T-cell (primary cell): ENCODE measurements around the gene AQP5. TPM values are rescaled to one million over a fixed set of nuclear protein-coding genes. Genes with fewer than 3 reads are reported as not detected.
A peak's percentile ranks its signal among the peaks of the same experiment; 100 is the strongest.

Source experiments
- ATAC-seq, 4 experiments: fragments of 200-7000 bp in 3 of 4; fragments of 150-1000 bp in 1 of 4; cut with Tn5 transposase; replicated peaks in 1 of 4; 1 replicate in 3 of 4; 2 replicates in 1 of 4; pipeline ENCODE4 v1.10.0; 2021; ENCODE audit warnings: moderate library complexity in 3 of 4, mild to moderate bottlenecking in 2 of 4, moderate number of reproducible peaks in 1 of 4
- CTCF ChIA-PET, 2 donors: fragments of 300-600 bp; sonication (Branson Sonifier 250); formaldehyde crosslinking; loops; one replicate each; lab custom pipeline; 2022; ENCODE audit warnings: antibody characterized with exemption in 2 of 2; lab: Charles Lee
- POLR2A ChIA-PET, 2 donors: fragments of 300-600 bp; sonication (Branson Sonifier 250); formaldehyde crosslinking; loops; one replicate each; lab custom pipeline; 2022; ENCODE audit warnings: antibody characterized with exemption in 2 of 2; lab: Charles Lee
- DNase-seq, 35 experiments: peaks; one replicate each; pipeline versions ENCODE4 v3.0.0 to v3.0.0-alpha.2; 2013 to 2023
- H3K27ac ChIP-seq: one replicate; pipeline ENCODE4 v1.5.1; 2013; ENCODE audit warnings: low read length
- H3K27me3 ChIP-seq, 2 experiments: replicated peaks in 1 of 2; 1 replicate in 1 of 2; 2 replicates in 1 of 2; pipeline versions ENCODE4 v1.6.1 to v1.7.0; 2013; ENCODE audit warnings: low read length in 1 of 2, mixed read lengths in 1 of 2; ENCODE audit not compliant: control insufficient read depth in 2 of 2, insufficient read depth in 2 of 2; ENCODE audit errors: extremely low read depth in 1 of 2
- H3K36me3 ChIP-seq, 2 donors: 1 replicate in 1 of 2; 2 replicates in 1 of 2; pipeline versions ENCODE4 v1.6.1 to v1.7.0; 2013; ENCODE audit warnings: low read length in 1 of 2; ENCODE audit not compliant: control insufficient read depth in 2 of 2, insufficient read depth in 1 of 2; ENCODE audit errors: extremely low read depth in 1 of 2
- H3K4me1 ChIP-seq, 2 experiments: 1 replicate in 1 of 2; 2 replicates in 1 of 2; pipeline versions ENCODE4 v1.6.1 to v1.7.0; 2013; ENCODE audit warnings: low read length in 2 of 2, mixed read lengths in 1 of 2; ENCODE audit not compliant: insufficient read depth in 2 of 2, control insufficient read depth in 1 of 2; ENCODE audit errors: extremely low read depth in 1 of 2
- H3K4me3 ChIP-seq, 2 donors: 1 replicate in 1 of 2; 2 replicates in 1 of 2; pipeline versions ENCODE4 v1.5.1 to v1.7.0; 2013; ENCODE audit warnings: mild to moderate bottlenecking in 2 of 2, low read length in 1 of 2, moderate library complexity in 1 of 2; ENCODE audit not compliant: control insufficient read depth in 1 of 2; ENCODE audit errors: extremely low read depth in 1 of 2
- H3K9me3 ChIP-seq: 2 replicates; pipeline ENCODE4 v1.7.0; 2013
- H3K27ac Mint-ChIP-seq, 2 donors: one replicate each; pipeline ENCODE4 v1.8.0; 2020 to 2021; ENCODE audit warnings: mild to moderate bottlenecking in 2 of 2, mixed read lengths in 2 of 2
- H3K27me3 Mint-ChIP-seq, 2 donors: one replicate each; pipeline ENCODE4 v1.8.0; 2021 to 2022; ENCODE audit warnings: mixed read lengths in 2 of 2
- H3K36me3 Mint-ChIP-seq: one replicate; pipeline ENCODE4 v1.8.0; 2021; ENCODE audit warnings: mixed read lengths
- H3K4me1 Mint-ChIP-seq, 3 donors: one replicate each; pipeline ENCODE4 v1.8.0; 2020 to 2022; ENCODE audit warnings: mixed read lengths in 3 of 3, mild to moderate bottlenecking in 1 of 3
- H3K4me3 Mint-ChIP-seq, 3 donors: one replicate each; pipeline ENCODE4 v1.8.0; 2020 to 2022; ENCODE audit warnings: mild to moderate bottlenecking in 3 of 3, mixed read lengths in 3 of 3, moderate library complexity in 3 of 3
- H3K9me3 Mint-ChIP-seq, 3 donors: one replicate each; pipeline ENCODE4 v1.8.0; 2020 to 2022; ENCODE audit warnings: mixed read lengths in 3 of 3
- WGBS: methylation state at CpG from one replicate; pipeline ENCODE4 v1.1.5; 2013; ENCODE audit warnings: missing lambda C conversion rate; ENCODE audit not compliant: insufficient coverage; 5-methylcytosine and 5-hydroxymethylcytosine counted together
- total RNA-seq, 35 experiments: library from RNA in 6 of 35; stranded (reverse) in 6 of 35; fragments of 120-200 nt in 1 of 35; gene quantifications; one replicate each; pipeline versions ENCODE4 v1.2.1 to v1.2.4 and lab custom pipeline; 2013 to 2026

The AQP5 gene
- total RNA-seq, 5 donors from 2014 or later (not counting 1 experiment from before 2014, with no cell fraction given) = not detected

DNA sequence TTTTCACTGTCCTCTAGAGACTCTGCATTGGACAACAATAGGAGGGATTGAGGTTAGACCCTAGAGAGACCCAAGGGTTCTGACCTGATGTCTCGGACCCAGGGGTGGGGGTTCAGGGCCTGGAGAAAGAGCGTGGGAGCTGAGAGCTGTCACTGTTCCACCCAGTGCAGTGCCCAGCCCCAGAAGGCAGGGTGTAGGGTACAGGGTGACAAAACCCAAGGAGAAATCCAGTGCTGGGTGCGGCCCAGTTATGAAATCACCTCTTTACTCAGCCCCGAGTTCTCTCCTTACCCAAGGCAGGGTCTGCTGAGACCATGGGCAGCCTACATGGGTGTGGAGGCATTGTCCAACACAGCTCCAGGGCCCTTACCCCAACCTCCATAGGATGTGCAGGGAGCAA, 8.5 kb upstream of the AQP5 start:
- H3K4me1 ChIP-seq = no peaks in the 10 kb centered on the region
- H3K27me3 Mint-ChIP-seq = peaks cover 33 to 64% of the 10 kb centered on the region in 2 donors
- H3K36me3 Mint-ChIP-seq = no peaks in the 10 kb centered on the region
- H3K27ac ChIP-seq = no peak overlapping the region
- no peak overlapping the region for H3K27ac Mint-ChIP-seq
- peaks cover 0 to 3% (median 0%) of the 10 kb centered on the region in 3 donors for H3K4me1 Mint-ChIP-seq
- H3K36me3 ChIP-seq = no peaks in the 10 kb centered on the region
- 78% methylated on average over 3 of the region's 4 CpGs for WGBS
- H3K27me3 ChIP-seq = peaks cover 10 to 85% of the 10 kb centered on the region in 2 experiments
- no peaks in the 10 kb centered on the region for H3K9me3 Mint-ChIP-seq
- H3K9me3 ChIP-seq = no peaks in the 10 kb centered on the region
- H3K4me3 Mint-ChIP-seq = no peak overlapping the region
- DNase-seq = no peak
- CTCF ChIA-PET = interaction anchor here in 1 of 2 donors (0.5 kb wide), 1 partner anchor 583 kb away, joined by 4 read pairs; no protein-coding TSS in a partner anchor
- POLR2A ChIA-PET = no interaction called here
- ATAC-seq = no peak
- no peak overlapping the region for H3K4me3 ChIP-seq

DNA sequence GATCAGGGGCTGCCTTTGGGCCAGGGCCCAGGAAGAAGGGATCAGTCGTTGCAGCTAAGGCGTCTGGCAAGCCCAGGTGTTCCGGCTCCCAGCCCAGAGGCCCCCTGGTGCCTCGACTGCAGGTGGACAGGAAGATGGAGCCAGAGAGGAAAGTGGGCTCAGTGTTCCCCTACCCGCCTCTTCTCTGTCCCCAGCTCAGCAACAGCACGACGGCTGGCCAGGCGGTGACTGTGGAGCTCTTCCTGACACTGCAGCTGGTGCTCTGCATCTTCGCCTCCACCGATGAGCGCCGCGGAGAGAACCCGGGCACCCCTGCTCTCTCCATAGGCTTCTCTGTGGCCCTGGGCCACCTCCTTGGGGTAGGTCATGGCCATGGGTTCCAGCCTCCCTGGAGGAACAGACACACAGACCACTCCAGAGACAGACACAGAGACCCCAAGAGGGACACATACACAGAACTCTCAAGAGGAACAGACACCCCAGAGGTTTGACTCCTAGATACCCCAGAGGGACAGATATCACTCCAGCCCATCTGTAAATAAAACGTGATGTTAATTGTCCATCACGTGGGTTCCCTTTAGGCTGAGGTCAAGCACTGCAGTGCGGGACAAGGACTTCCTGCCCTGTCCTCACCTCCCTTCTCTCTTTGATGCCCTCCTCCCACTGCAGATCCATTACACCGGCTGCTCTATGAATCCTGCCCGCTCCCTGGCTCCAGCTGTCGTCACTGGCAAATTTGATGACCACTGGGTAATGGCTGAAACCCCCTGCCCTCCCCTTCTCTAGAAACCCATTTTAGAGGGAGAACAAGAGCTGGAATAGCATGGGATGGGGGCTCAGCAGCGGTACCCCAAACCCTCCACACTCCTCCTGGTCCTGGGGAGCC, 7.5 kb upstream of the AQP5 start:
- H3K9me3 ChIP-seq = no peaks in the 10 kb centered on the region
- no peaks in the 10 kb centered on the region for H3K36me3 Mint-ChIP-seq
- peaks cover 42 to 73% of the 10 kb centered on the region in 2 donors for H3K27me3 Mint-ChIP-seq
- H3K4me1 ChIP-seq = no peaks in the 10 kb centered on the region
- H3K4me3 Mint-ChIP-seq = no peak overlapping the region
- 63% methylated on average over 12 of the region's 21 CpGs for WGBS
- H3K4me3 ChIP-seq = no peak overlapping the region
- H3K27me3 ChIP-seq = peaks cover 15 to 88% of the 10 kb centered on the region in 2 experiments
- H3K36me3 ChIP-seq = no peaks in the 10 kb centered on the region
- CTCF ChIA-PET = interaction anchor here (0.5 to 1.0 kb wide), 3 partner anchors 9 to 840 kb away, joined by 3 to 6 read pairs (median 4); no protein-coding TSS in a partner anchor
- POLR2A ChIA-PET = no interaction called here
- no peak overlapping the region for H3K27ac Mint-ChIP-seq
- no peaks in the 10 kb centered on the region for H3K9me3 Mint-ChIP-seq
- ATAC-seq = no peak
- peaks cover 0 to 3% (median 0%) of the 10 kb centered on the region in 3 donors for H3K4me1 Mint-ChIP-seq
- no peak overlapping the region for H3K27ac ChIP-seq
- no peak for DNase-seq

DNA sequence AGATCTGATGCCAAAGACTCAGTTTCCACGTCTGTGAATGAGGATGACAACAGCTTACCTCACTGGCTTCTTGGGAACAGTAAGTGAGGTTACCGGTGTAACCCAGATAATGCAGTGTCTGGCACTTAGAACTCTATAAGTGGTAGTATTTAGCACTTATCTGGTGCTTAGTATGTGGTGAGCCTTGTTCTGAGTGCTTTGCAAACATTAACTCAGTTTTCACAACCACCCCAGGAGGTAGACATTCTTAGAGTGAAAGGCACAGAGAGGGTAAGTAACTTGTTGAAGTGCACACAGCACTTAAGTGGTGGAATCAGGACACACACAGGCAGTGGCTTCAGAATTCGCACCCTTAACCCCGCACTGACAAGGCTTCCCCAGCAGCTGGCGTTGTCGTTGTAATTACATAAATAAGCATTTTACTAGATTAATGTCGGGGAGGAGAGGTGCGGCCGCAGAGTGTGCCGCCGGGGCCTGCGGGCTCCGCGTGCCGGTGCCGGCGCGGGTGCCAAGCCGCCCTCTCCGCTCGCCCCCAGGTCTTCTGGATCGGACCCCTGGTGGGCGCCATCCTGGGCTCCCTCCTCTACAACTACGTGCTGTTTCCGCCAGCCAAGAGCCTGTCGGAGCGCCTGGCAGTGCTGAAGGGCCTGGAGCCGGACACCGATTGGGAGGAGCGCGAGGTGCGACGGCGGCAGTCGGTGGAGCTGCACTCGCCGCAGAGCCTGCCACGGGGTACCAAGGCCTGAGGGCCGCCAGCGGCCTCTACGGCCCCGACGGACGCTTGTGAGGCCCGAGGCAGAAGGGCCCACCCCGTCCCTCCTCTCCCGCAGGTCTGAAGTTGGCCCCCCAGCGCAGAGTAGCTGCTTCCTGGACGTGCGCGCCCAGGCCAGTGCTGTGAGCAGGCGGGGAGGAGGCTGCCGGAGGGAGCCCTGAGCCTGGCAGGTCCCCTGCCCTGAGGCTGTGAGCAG, 6.5 kb upstream of the AQP5 start:
- no peaks in the 10 kb centered on the region for H3K36me3 ChIP-seq
- no peaks in the 10 kb centered on the region for H3K4me1 ChIP-seq
- H3K4me3 Mint-ChIP-seq = no peak overlapping the region
- POLR2A ChIA-PET = no interaction called here
- H3K9me3 ChIP-seq = no peaks in the 10 kb centered on the region
- H3K27me3 Mint-ChIP-seq = peaks cover 51 to 75% of the 10 kb centered on the region in 2 donors
- H3K36me3 Mint-ChIP-seq = no peaks in the 10 kb centered on the region
- peaks cover 17 to 89% of the 10 kb centered on the region in 2 experiments for H3K27me3 ChIP-seq
- WGBS = 17% methylated on average over 45 of the region's 53 CpGs
- no peak overlapping the region for H3K27ac Mint-ChIP-seq
- H3K9me3 Mint-ChIP-seq = no peaks in the 10 kb centered on the region
- H3K27ac ChIP-seq = no peak overlapping the region
- H3K4me3 ChIP-seq = no peak overlapping the region
- no peak for DNase-seq
- CTCF ChIA-PET = no interaction called here
- ATAC-seq = peak in 2 of 4 experiments; percentile 12 to 13
- peaks cover 0 to 4% (median 1%) of the 10 kb centered on the region in 3 donors for H3K4me1 Mint-ChIP-seq

DNA sequence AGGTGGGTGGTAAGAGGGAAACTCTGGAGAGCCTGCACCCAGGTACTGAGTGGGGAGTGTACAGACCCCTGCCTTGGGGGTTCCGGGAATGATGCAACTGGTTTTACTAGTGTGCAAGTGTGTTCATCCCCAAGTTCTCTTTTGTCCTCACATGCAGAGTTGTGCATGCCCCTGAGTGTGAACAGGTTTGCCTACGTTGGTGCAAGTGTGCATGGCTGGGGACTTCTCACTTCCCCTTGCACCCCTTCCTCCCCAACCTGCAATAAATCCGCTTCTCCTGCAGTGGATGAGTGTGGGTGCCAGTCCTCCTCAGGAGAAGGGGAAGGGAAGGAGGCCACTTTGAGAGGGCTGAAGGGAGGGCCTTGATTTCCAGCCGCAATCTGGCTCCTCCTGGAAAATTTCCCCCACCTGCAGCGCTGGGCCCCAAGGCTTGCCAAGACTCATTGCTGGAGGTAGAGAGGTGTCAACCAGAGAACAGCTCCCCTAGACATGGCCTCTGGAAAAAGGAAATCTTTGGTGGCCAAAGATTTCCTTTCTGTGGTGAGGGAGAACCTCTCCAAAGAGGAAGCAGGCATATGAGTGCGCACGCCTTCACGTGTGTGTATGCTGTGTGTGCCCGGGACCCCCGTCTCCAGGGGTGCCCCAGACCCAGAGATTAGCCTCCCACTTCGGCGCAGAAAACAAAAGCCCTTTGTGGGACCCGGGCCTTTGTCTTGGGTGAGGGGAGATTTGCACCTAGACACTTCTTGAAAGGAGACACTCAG, 5.6 kb upstream of the AQP5 start:
- CTCF ChIA-PET = no interaction called here
- H3K4me3 ChIP-seq = no peak overlapping the region
- H3K9me3 Mint-ChIP-seq = no peaks in the 10 kb centered on the region
- WGBS = 0% methylated on average over 1 of the region's 13 CpGs
- H3K9me3 ChIP-seq = no peaks in the 10 kb centered on the region
- peaks cover 5 to 11% (median 9%) of the 10 kb centered on the region in 3 donors for H3K4me1 Mint-ChIP-seq
- peaks cover 18 to 88% of the 10 kb centered on the region in 2 experiments for H3K27me3 ChIP-seq
- peaks cover 59 to 78% of the 10 kb centered on the region in 2 donors for H3K27me3 Mint-ChIP-seq
- peaks cover 0 to 4% of the 10 kb centered on the region in 2 experiments for H3K4me1 ChIP-seq
- no peak overlapping the region for H3K27ac ChIP-seq
- DNase-seq (no peak), ATAC-seq (no peak)
- H3K36me3 Mint-ChIP-seq = no peaks in the 10 kb centered on the region
- no peak overlapping the region for H3K27ac Mint-ChIP-seq
- POLR2A ChIA-PET = no interaction called here
- no peak overlapping the region for H3K4me3 Mint-ChIP-seq
- no peaks in the 10 kb centered on the region for H3K36me3 ChIP-seq

DNA sequence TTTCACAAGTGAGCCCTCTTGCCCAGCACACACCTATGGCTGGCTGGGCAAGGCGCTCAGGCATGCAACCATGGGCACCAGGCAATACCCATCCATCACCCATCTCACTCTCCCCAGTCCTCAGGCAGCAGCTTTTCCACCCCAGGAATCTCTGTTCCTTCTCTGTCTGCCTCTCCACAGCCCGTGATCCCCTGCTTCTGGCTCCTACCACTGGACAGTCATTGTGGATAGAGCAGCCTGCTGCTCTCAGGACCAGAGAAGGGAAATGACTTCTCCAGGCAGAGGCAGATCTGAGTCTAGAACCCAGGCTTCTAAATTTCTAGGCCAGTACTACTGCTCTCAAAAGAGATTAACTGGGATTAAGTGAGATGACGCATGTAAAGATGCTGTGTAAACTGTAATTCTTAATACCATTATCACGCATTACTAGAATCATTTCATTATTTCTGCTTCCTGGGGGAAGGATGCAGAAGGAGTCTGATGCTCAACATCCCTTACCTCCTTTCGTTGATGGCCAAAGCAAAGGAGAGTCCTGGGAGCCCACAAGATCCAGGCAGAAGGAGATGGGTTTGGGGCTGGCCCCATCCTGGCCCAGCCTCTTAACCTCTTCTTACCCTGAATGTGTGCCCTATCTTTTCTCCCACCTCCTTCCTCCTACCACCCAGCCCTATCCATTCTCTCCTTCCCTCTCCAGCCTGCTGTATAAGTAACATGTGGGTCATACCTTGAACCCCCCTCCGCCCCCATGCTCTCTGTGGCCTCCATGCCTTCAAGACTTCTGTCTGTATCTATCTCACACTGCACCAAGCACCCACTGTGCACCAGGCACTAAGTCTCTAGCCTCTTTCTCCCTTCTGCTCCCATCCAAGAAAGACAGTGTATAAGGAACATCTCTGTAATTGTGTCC, 4.8 kb upstream of the AQP5 start:
- Mint-ChIP-seq H3K4me1 (peaks cover 5 to 11% (median 9%) of the 10 kb centered on the region in 3 donors), H3K27me3 (peaks cover 59 to 76% of the 10 kb centered on the region in 2 donors), H3K36me3 (no peaks in the 10 kb centered on the region), H3K9me3 (no peaks in the 10 kb centered on the region), H3K27ac (no peak overlapping the region), H3K4me3 (no peak overlapping the region)
- ChIA-PET CTCF (interaction anchor here in 1 of 2 donors (1.0 kb wide), 1 partner anchor 12 kb away, joined by 4 read pairs; no protein-coding TSS in a partner anchor), POLR2A (no interaction called here)
- no peaks in the 10 kb centered on the region for H3K36me3 ChIP-seq
- no peak overlapping the region for H3K4me3 ChIP-seq
- peaks cover 18 to 83% of the 10 kb centered on the region in 2 experiments for H3K27me3 ChIP-seq
- H3K27ac ChIP-seq = no peak overlapping the region
- H3K9me3 ChIP-seq = no peaks in the 10 kb centered on the region
- WGBS = 58% methylated on average over 2 of the region's 6 CpGs
- DNase-seq (no peak), ATAC-seq (no peak)
- H3K4me1 ChIP-seq = peaks cover 0 to 4% of the 10 kb centered on the region in 2 experiments
